ENCODE data around the gene PLCB1.

PLCB1 gene

GRCh38 chr20:8860011-8860495 lies 728.0 kb downstream of the PLCB1 start:
- DNase-seq = no peak

- no peak for DNase-seq
These were observed 730.0 kb downstream of the PLCB1 start for GRCh38 chr20:8862092-8862491.

- DNase-seq = no peak
These were observed 733.6 kb downstream of the PLCB1 start for GRCh38 chr20:8865636-8866035.

GRCh38 chr20:8867038-8867740 lies 735.1 kb downstream of the PLCB1 start:
- no peak for DNase-seq

GRCh38 chr20:8870652-8871051 lies 738.6 kb downstream of the PLCB1 start:
- no peak for DNase-seq

GRCh38 chr20:8874437-8874836 lies 742.4 kb downstream of the PLCB1 start:
- DNase-seq = no peak

GRCh38 chr20:8875586-8875985 lies 743.5 kb downstream of the PLCB1 start:
- no peak for DNase-seq

GRCh38 chr20:8876366-8876765 lies 744.3 kb downstream of the PLCB1 start:
- DNase-seq = no peak

- no peak for DNase-seq
These were observed 745.2 kb downstream of the PLCB1 start for GRCh38 chr20:8877294-8877693.

- no peak for DNase-seq
These were observed 747.6 kb downstream of the PLCB1 start for GRCh38 chr20:8879669-8880068.

GRCh38 chr20:8880085-8880853 lies 748.2 kb downstream of the PLCB1 start:
- DNase-seq = no peak

GRCh38 chr20:8891039-8891438 lies 759.0 kb downstream of the PLCB1 start:
- DNase-seq = no peak

GRCh38 chr20:8895472-8895871 lies 763.4 kb downstream of the PLCB1 start:
- no peak for DNase-seq

- DNase-seq = no peak
These were observed 766.8 kb downstream of the PLCB1 start for GRCh38 chr20:8898823-8899222.

GRCh38 chr20:8901237-8902025 lies 769.4 kb downstream of the PLCB1 start:
- DNase-seq = no peak

- no peak for DNase-seq
These were observed 771.9 kb downstream of the PLCB1 start for GRCh38 chr20:8903655-8904605.

GRCh38 chr20:8909596-8909995 lies 777.5 kb downstream of the PLCB1 start:
- DNase-seq = no peak

- DNase-seq = no peak
These were observed 780.0 kb downstream of the PLCB1 start for GRCh38 chr20:8912096-8912495.

- DNase-seq = no peak
These were observed 780.7 kb downstream of the PLCB1 start for GRCh38 chr20:8912731-8913130.

GRCh38 chr20:8913456-8913855 lies 781.4 kb downstream of the PLCB1 start:
- no peak for DNase-seq

- DNase-seq = no peak
These were observed 782.4 kb downstream of the PLCB1 start for GRCh38 chr20:8914421-8914820.

GRCh38 chr20:8917084-8917483 lies 785.0 kb downstream of the PLCB1 start:
- no peak for DNase-seq
